HEK293 (cell line): ENCODE data around the gene PIP4K2C.

Source experiments
- CTCF ChIP-seq: fragments of 450-650 bp; formaldehyde crosslinking; IDR thresholded peaks from 2 replicates; pipeline ENCODE4 v1.5.1; 2016; ENCODE audit warnings: missing biosample characterization, missing genetic modification characterization
- GLI4 ChIP-seq: fragments of 450-650 bp; formaldehyde crosslinking; IDR thresholded peaks from 2 replicates; pipeline ENCODE4 v1.5.1; 2016; ENCODE audit warnings: missing biosample characterization, missing genetic modification characterization
- PRDM1 ChIP-seq: fragments of 450-650 bp; formaldehyde crosslinking; IDR thresholded peaks from 2 replicates; pipeline ENCODE4; 2016; ENCODE audit warnings: missing biosample characterization, missing genetic modification characterization
- ZBTB26 ChIP-seq: fragments of 450-650 bp; formaldehyde crosslinking; optimal IDR thresholded peaks from 2 replicates; pipeline ENCODE3; 2016; ENCODE audit warnings: missing biosample characterization, mild to moderate bottlenecking, missing genetic modification characterization
- ZBTB44 ChIP-seq: fragments of 450-650 bp; IDR thresholded peaks from 2 replicates; pipeline ENCODE4 v1.5.1; 2018; ENCODE audit warnings: missing biosample characterization, mild to moderate bottlenecking, missing genetic modification characterization
- ZFP41 ChIP-seq: fragments of 450-650 bp; formaldehyde crosslinking; IDR thresholded peaks from 2 replicates; pipeline ENCODE4 v1.5.1; 2016; ENCODE audit warnings: missing biosample characterization, missing genetic modification characterization, borderline replicate concordance
- ZNF544 ChIP-seq: fragments of 450-650 bp; formaldehyde crosslinking; IDR thresholded peaks from 2 replicates; pipeline ENCODE4 v1.5.0; 2017; ENCODE audit warnings: missing biosample characterization, missing genetic modification characterization
- ZNF660 ChIP-seq: fragments of 450-650 bp; IDR thresholded peaks from 2 replicates; pipeline ENCODE4 v1.5.1; 2018; ENCODE audit warnings: missing biosample characterization, mild to moderate bottlenecking, missing genetic modification characterization
- ZNF664 ChIP-seq: fragments of 450-650 bp; formaldehyde crosslinking; IDR thresholded peaks from 2 replicates; pipeline ENCODE4 v1.5.1; 2016; ENCODE audit warnings: missing biosample characterization, missing genetic modification characterization
- ZNF830 ChIP-seq: fragments of 450-650 bp; IDR thresholded peaks from 2 replicates; pipeline ENCODE4 v1.5.0; 2018; ENCODE audit warnings: missing biosample characterization, missing genetic modification characterization, low read depth, mild to moderate bottlenecking, moderate library complexity
- TF ChIP-seq, protein P1 (sequence below): fragments of 450-650 bp; formaldehyde crosslinking; IDR thresholded peaks from 2 replicates; pipeline ENCODE4 v1.5.1; 2016; ENCODE audit warnings: missing biosample characterization, missing genetic modification characterization, low read depth

DNA sequence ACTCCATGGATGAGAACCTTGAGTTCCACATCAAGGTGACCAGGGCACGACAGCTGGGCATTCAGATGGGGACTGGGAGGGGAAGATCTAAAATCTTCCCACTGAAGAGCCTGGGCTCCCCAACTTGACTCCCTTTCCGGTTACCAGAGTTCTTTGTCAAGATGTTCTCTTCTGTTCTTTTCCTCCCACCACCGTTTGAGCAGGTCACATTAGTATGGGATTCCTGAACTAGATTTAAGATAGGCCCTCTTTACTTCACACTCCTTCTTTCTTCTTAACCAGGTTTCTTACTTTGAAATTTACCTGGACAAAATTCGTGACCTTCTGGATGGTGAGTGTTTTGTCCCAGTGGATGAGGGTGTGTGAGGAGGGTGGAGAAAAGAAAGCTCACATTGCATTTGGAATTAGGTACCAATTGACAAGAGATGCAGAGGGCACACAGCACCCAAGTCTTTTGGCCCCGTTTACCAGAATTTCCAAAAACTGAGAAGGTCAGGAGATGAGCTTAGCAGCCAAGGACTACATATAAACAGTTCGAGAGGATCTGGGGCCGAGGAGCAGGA is 26.7 kb upstream of the PIP4K2C start:
- TF ChIP-seq CTCF (tag by site-specific recombination) (no peak), ZNF544 (no peak), ZNF660 (no peak), ZFP41 (tag by site-specific recombination) (no peak), ZBTB44 (tag by site-specific recombination) (no peak), ZNF664 (tag by site-specific recombination) (no peak), ZNF830 (tag by site-specific recombination) (no peak), ZBTB26 (tag by site-specific recombination) (no peak), GLI4 (tag by site-specific recombination) (no peak), PRDM1 (no peak)
- TF ChIP-seq, protein P1, sequence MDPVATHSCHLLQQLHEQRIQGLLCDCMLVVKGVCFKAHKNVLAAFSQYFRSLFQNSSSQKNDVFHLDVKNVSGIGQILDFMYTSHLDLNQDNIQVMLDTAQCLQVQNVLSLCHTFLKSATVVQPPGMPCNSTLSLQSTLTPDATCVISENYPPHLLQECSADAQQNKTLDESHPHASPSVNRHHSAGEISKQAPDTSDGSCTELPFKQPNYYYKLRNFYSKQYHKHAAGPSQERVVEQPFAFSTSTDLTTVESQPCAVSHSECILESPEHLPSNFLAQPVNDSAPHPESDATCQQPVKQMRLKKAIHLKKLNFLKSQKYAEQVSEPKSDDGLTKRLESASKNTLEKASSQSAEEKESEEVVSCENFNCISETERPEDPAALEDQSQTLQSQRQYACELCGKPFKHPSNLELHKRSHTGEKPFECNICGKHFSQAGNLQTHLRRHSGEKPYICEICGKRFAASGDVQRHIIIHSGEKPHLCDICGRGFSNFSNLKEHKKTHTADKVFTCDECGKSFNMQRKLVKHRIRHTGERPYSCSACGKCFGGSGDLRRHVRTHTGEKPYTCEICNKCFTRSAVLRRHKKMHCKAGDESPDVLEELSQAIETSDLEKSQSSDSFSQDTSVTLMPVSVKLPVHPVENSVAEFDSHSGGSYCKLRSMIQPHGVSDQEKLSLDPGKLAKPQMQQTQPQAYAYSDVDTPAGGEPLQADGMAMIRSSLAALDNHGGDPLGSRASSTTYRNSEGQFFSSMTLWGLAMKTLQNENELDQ = no peak
